ENCODE measurements around the gene NPLOC4. TPM values are rescaled to one million over a fixed set of nuclear protein-coding genes. Genes with fewer than 3 reads are reported as not detected.

NPLOC4 gene
- total RNA-seq, 6 donors from 2014 or later: 59.9 to 373 (median 87.4) TPM

DNA sequence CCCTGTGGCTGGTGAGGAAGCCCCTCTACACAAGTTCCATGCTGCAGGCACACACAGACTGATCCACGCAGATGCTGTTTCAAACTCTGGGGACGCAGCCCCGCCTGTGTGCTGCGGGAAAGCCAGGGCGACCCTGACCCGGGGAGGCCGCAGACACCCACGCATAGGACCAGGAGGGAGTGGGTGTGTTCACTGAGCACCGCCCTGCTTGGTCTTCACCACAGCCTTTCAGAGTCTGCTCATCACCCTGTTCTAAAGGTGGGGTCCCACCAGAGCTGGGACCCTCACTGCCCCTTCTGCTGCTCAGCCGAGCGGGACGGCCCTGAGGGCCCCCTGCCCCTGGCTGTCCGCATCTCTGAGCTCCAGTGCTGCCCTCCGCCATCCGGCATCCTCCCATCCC, 7.6 kb upstream of the NPLOC4 start:
- peaks cover 0 to 8% (median 0%) of the 10 kb centered on the region in 4 donors for H3K4me1 ChIP-seq
- peak in 1 of 2 donors; percentile 16 for ATAC-seq (ENCODE audit: low FRiP score in 2 of 2)
- H3K9me3 ChIP-seq: peaks cover 0 to 8% (median 2%) of the 10 kb centered on the region in 4 donors
- H3K27ac ChIP-seq: no peak overlapping the region
- H3K36me3 ChIP-seq: no peaks in the 10 kb centered on the region
- H3K4me3 ChIP-seq: no peak overlapping the region
- TF ChIP-seq POLR2AphosphoS5 (IDR thresholded peaks at IDR 0.05): no peak
- TF ChIP-seq, protein P1, sequence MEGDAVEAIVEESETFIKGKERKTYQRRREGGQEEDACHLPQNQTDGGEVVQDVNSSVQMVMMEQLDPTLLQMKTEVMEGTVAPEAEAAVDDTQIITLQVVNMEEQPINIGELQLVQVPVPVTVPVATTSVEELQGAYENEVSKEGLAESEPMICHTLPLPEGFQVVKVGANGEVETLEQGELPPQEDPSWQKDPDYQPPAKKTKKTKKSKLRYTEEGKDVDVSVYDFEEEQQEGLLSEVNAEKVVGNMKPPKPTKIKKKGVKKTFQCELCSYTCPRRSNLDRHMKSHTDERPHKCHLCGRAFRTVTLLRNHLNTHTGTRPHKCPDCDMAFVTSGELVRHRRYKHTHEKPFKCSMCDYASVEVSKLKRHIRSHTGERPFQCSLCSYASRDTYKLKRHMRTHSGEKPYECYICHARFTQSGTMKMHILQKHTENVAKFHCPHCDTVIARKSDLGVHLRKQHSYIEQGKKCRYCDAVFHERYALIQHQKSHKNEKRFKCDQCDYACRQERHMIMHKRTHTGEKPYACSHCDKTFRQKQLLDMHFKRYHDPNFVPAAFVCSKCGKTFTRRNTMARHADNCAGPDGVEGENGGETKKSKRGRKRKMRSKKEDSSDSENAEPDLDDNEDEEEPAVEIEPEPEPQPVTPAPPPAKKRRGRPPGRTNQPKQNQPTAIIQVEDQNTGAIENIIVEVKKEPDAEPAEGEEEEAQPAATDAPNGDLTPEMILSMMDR (IDR thresholded peaks at IDR 0.05): no peak
- TF ChIP-seq POLR2A (IDR thresholded peaks at IDR 0.05): no peak
- TF ChIP-seq EP300 (IDR thresholded peaks at IDR 0.05): no peak
- H3K27me3 ChIP-seq: peaks cover 0 to 18% (median 8%) of the 10 kb centered on the region in 4 donors
- no peak for DNase-seq
- WGBS, 2 donors: 96 to 98% methylated on average over 8 to 11 of the region's 15 CpGs

DNA sequence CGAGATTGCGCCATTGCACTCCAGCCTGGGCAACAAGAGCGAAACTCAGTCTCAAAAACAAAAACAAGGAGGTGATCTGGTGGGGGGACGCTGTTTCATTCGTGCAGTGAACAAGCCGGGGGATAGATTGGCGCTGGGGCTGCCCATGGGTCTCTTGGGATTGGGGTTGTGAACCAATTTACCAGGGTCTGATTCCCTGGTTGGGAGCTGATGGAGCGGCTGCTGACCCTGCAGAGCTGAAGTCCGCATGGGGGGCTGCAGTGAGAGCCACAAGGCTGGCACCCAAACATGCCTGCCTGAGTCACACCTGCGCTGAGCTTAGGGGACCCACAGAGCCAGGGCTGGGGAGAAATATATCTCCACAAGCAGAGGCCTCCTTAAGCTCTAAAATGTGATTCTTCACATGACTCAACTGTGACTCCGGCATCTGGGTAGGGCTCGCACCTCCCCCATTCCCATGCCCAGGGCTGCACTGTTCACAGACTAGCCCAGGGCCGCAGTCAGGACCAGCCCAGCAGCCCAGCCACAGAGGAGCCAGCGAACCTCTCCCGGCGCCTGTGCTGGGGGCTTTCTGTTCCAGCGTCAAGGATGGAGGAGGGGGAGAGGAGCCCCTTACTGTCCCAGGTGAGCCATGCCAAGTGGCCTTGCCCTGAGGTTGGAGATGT, 5.0 kb upstream of the NPLOC4 start:
- WGBS, 2 donors: 93 to 95% methylated on average over 12 to 14 of the region's 17 CpGs
- Histone ChIP-seq H3K36me3 (no peaks in the 10 kb centered on the region), H3K4me1 (peaks cover 4 to 6% (median 5%) of the 10 kb centered on the region in 4 donors), H3K27ac (no peak overlapping the region), H3K27me3 (no peaks in the 10 kb centered on the region), H3K9me3 (no peaks in the 10 kb centered on the region), H3K4me3 (no peak overlapping the region)
- ATAC-seq (ENCODE audit: low FRiP score in 2 of 2): no peak
- DNase-seq: no peak
- TF ChIP-seq POLR2A (IDR thresholded peaks at IDR 0.05) (no peak), EP300 (IDR thresholded peaks at IDR 0.05) (no peak), POLR2AphosphoS5 (IDR thresholded peaks at IDR 0.05) (no peak)
- TF ChIP-seq, protein P1 (IDR thresholded peaks at IDR 0.05): no peak

DNA sequence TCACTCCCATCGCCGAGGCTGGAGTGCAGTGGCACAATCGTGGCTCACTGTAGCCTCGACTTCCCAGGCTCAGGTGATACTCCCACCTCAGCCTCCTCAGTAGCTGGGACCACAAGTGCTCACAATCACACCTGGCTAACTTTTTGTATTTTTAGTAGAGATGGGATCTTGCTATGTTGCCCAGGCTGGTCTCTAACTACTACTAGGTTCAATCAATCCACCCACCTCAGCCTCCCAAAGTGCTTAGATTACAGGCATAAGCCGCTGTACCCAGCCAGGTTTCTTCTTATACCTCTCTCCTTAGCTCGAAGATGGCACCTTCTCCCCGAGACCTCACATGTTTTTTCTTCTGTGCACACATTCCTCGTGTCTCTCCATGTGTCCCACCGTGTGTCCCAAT, 3.1 kb upstream of the NPLOC4 start:
- 90 to 92% methylated on average over 9 of the region's 9 CpGs for WGBS, 2 donors

DNA sequence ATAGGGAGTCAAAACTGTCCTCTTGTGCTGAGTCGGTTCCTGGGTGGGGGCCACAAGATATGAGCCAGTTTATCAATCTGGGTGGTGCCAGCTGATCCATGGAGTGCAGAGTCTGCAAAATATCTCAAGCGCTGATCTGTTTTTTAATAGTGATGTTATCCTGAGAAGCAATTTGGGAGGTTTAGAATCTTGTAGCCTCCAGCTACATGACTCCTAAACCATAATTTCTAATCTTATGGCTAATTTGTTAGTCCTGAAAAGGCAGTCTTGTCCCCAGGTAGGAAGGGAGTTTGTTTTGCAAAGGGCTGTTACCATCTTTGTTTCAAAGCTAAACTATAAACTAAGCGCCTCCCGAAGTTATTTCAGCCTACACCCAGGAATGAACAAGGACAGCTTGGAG, 1.8 kb upstream of the NPLOC4 start:
- H3K36me3 ChIP-seq: no peaks in the 10 kb centered on the region
- TF ChIP-seq POLR2A (IDR thresholded peaks at IDR 0.05): no peak
- TF ChIP-seq, protein P1 (IDR thresholded peaks at IDR 0.05): no peak
- no peak for TF ChIP-seq POLR2AphosphoS5 (IDR thresholded peaks at IDR 0.05)
- TF ChIP-seq EP300 (IDR thresholded peaks at IDR 0.05): no peak
- peaks cover 24 to 34% (median 28%) of the 10 kb centered on the region in 4 donors for H3K4me1 ChIP-seq
- H3K27ac ChIP-seq: no peak overlapping the region
- H3K9me3 ChIP-seq: no peaks in the 10 kb centered on the region
- no peak overlapping the region for H3K4me3 ChIP-seq
- H3K27me3 ChIP-seq: no peaks in the 10 kb centered on the region
- DNase-seq (no peak), ATAC-seq (ENCODE audit: low FRiP score in 2 of 2) (no peak)
- 74 to 81% methylated on average over 4 of the region's 4 CpGs for WGBS, 2 donors

More for the DNA sequence above, 3.1 kb upstream of the NPLOC4 start:
- no peaks in the 10 kb centered on the region for H3K9me3 ChIP-seq
- H3K27ac ChIP-seq: no peak overlapping the region
- no peak overlapping the region for H3K4me3 ChIP-seq
- H3K36me3 ChIP-seq: no peaks in the 10 kb centered on the region
- no peak for DNase-seq
- no peak for TF ChIP-seq POLR2A (IDR thresholded peaks at IDR 0.05)
- TF ChIP-seq, protein P1 (IDR thresholded peaks at IDR 0.05): no peak
- TF ChIP-seq POLR2AphosphoS5 (IDR thresholded peaks at IDR 0.05): no peak
- TF ChIP-seq EP300 (IDR thresholded peaks at IDR 0.05): no peak
- peaks cover 15 to 21% (median 17%) of the 10 kb centered on the region in 4 donors for H3K4me1 ChIP-seq
- no peaks in the 10 kb centered on the region for H3K27me3 ChIP-seq
- ATAC-seq (ENCODE audit: low FRiP score in 2 of 2): no peak
